ENCODE data around the gene KRT81. TPM values are rescaled to one million over a fixed set of nuclear protein-coding genes. Genes with fewer than 3 reads are reported as not detected.
A peak's percentile ranks its signal among the peaks of the same experiment; 100 is the strongest.

The KRT81 gene
- total and polyA plus RNA-seq, 2 of the 4 experiments (the other 2 are of a cell fraction), result under 0.01 to 0.05 TPM

GRCh38 chr12:52284562-52285171, 6.7 kb downstream of the KRT81 start:
- ATAC-seq (ENCODE audit: low read depth) (no peak), DNase-seq (no peak)
- dilution Hi-C loops (cut with HindIII; ENCODE audit: low sequenced_read_pairs, unreplicated experiment) (no loop called here), intact Hi-C loops (cut with micrococcal nuclease) (loop anchor here (10.0 kb wide), 1 partner anchor 590 kb away; no protein-coding TSS in a partner anchor), in situ Hi-C loops (cut with MboI; ENCODE audit: low sequenced_read_pairs) (no loop called here)
- Histone ChIP-seq H3K4ac (ENCODE audit: low read depth, low read length) (peak overlapping the region; percentile 65; the same call in 1 of the 2 replicates), H3K23ac (ENCODE audit: low read depth, low read length) (no peak overlapping the region), H4K91ac (ENCODE audit: insufficient read depth, low read depth, low read length) (no peak overlapping the region), H3K27ac (ENCODE audit: insufficient read depth, low read length) (no peak overlapping the region), H3K4me2 (ENCODE audit: low read depth, low read length) (no peak overlapping the region), H4K5ac (ENCODE audit: low read depth, low read length) (no peak overlapping the region), H3K56ac (ENCODE audit: extremely low read depth, insufficient read depth, low read length) (no peak overlapping the region), H3K14ac (replicated peaks; ENCODE audit: low read depth, low read length) (0 out of 2 replicates have a peak overlapping the region, but pooled peaks have one; percentile 3), H3K4me1 (ENCODE audit: control insufficient read depth, insufficient read depth, low read length) (peaks cover 14% of the 10 kb centered on the region), H2BK15ac (ENCODE audit: low read depth, low read length) (no peak overlapping the region; the same call in 2 of the 3 replicates), H2AK9ac (replicated peaks; ENCODE audit: low read depth, low read length, poor library complexity) (no peak overlapping the region), H3K18ac (ENCODE audit: low read depth, low read length) (no peak overlapping the region), H4K8ac (ENCODE audit: low read depth in 2 of 2, low read length in 2 of 2) (peak overlapping the region in 1 of 2 experiments; percentile 9; a peak in 1 of 4 replicates), H3K4me3 (ENCODE audit: insufficient read depth, low read depth, low read length) (no peak overlapping the region), H3K36me3 (ENCODE audit: control insufficient read depth, insufficient read depth, low read length) (no peaks in the 10 kb centered on the region), H3K9me3 (ENCODE audit: control insufficient read depth, insufficient read depth, low read length) (no peaks in the 10 kb centered on the region), H2AK5ac (ENCODE audit: low read depth, low read length) (peak overlapping the region; percentile 82; the same call in 1 of the 2 replicates), H4K20me1 (ENCODE audit: insufficient read depth, low read length) (peaks cover 5% of the 10 kb centered on the region; the same call in 1 of the 2 replicates), H2BK5ac (ENCODE audit: low read depth, low read length, poor library complexity, severe bottlenecking) (no peak overlapping the region), H3K9ac (ENCODE audit: low read depth, low read length) (no peak overlapping the region), H3K9me1 (ENCODE audit: insufficient read depth, low read length) (peaks cover 32% of the 10 kb centered on the region), H3K79me1 (ENCODE audit: low read depth in 1 of 2, low read length in 2 of 2) (no peaks in the 10 kb centered on the region), H2AFZ (replicated peaks; ENCODE audit: low read length, poor library complexity) (peak overlapping the region; percentile 14), H2BK20ac (ENCODE audit: low read depth, low read length) (0 out of 2 replicates have a peak overlapping the region, but pooled peaks have one; percentile 3), H3K27me3 (ENCODE audit: control insufficient read depth, insufficient read depth, low read length) (no peaks in the 10 kb centered on the region), H2BK120ac (ENCODE audit: low read depth, low read length) (peak overlapping the region; percentile 39)
- no CpG with 5 or more reads among the region's 4 CpGs for WGBS, 2 experiments (ENCODE audit: extremely low coverage in 2 of 2, insufficient read length in 1 of 2)
- ChIA-PET CTCF (interaction anchor here (1.1 kb wide), 1 partner anchor 128 kb away, joined by 3 read pairs; no protein-coding TSS in a partner anchor), POLR2A (ENCODE audit: unreplicated experiment) (no interaction called here)
- no TSS peak for BruUV-seq (replicated peaks)
- TF ChIP-seq CHD1 (IDR thresholded peaks at IDR 0.05; ENCODE audit: low read depth, low read length) (no peak), ELK1 (IDR thresholded peaks at IDR 0.05; ENCODE audit: borderline replicate concordance, low read depth, low read length) (no peak)

Measured in IMR-90 (cell line).